Endodermal cell (in vitro differentiated cells): ENCODE data around the gene MIER2. TPM values are rescaled to one million over a fixed set of nuclear protein-coding genes. Genes with fewer than 3 reads are reported as not detected.

Experiments
- DNase-seq: peaks from one replicate; pipeline ENCODE4 v3.0.0-alpha.2; 2017
- H3K27ac ChIP-seq: 2 replicates; pipeline ENCODE4 v1.5.1; 2013; ENCODE audit warnings: mild to moderate bottlenecking, low read depth, low read length, moderate library complexity
- H3K27me3 ChIP-seq: 2 replicates; pipeline ENCODE4 v1.6.1; 2013; ENCODE audit warnings: mild to moderate bottlenecking, low read length, moderate library complexity; ENCODE audit not compliant: insufficient read depth, control insufficient read depth, poor library complexity, severe bottlenecking
- H3K36me3 ChIP-seq: 2 replicates; pipeline ENCODE4 v1.7.0; 2013; ENCODE audit warnings: mild to moderate bottlenecking, low read length, moderate library complexity; ENCODE audit not compliant: control insufficient read depth, insufficient read depth
- H3K4me1 ChIP-seq: one replicate; pipeline ENCODE4 v1.7.0; 2013; ENCODE audit warnings: low read length; ENCODE audit not compliant: control insufficient read depth, insufficient read depth
- H3K4me3 ChIP-seq: 2 replicates; pipeline ENCODE4 v1.5.1; 2013; ENCODE audit warnings: mild to moderate bottlenecking, low read length, moderate library complexity
- H3K9ac ChIP-seq: 2 replicates; pipeline ENCODE4 v1.6.1; 2013; ENCODE audit warnings: mild to moderate bottlenecking, low read length, moderate library complexity; ENCODE audit not compliant: poor library complexity, severe bottlenecking; ENCODE audit errors: extremely low read depth
- H3K9me3 ChIP-seq: 2 replicates; pipeline ENCODE4 v1.6.1; 2013; ENCODE audit warnings: mild to moderate bottlenecking, low read length, moderate library complexity; ENCODE audit not compliant: control insufficient read depth
- H3K27ac Mint-ChIP-seq: 2 replicates; pipeline ENCODE4 v1.8.0; 2020; ENCODE audit warnings: mixed read lengths
- H3K27me3 Mint-ChIP-seq: 2 replicates; pipeline ENCODE4 v1.8.0; 2021; ENCODE audit warnings: mild to moderate bottlenecking, mixed read lengths; ENCODE audit not compliant: insufficient read depth
- H3K36me3 Mint-ChIP-seq: 2 replicates; pipeline ENCODE4 v1.8.0; 2020; ENCODE audit warnings: low read depth, mixed read lengths
- H3K4me1 Mint-ChIP-seq: 2 replicates; pipeline ENCODE4 v1.8.0; 2020; ENCODE audit warnings: mixed read lengths
- H3K4me3 Mint-ChIP-seq: 2 replicates; pipeline ENCODE4 v1.8.0; 2020; ENCODE audit warnings: mild to moderate bottlenecking, moderate library complexity, mixed read lengths
- H3K9me3 Mint-ChIP-seq: 2 replicates; pipeline ENCODE4 v1.8.0; 2020; ENCODE audit warnings: mild to moderate bottlenecking, mixed read lengths
- CTCF ChIP-seq: fragments of 200-600 bp; sonication (generic); conservative IDR thresholded peaks from 2 replicates; pipeline ENCODE4 v1.5.0; 2021; ENCODE audit warnings: antibody characterized with exemption, mild to moderate bottlenecking
- WGBS, 2 experiments: methylation state at CpG; one replicate each; pipeline versions ENCODE4 v1.1.5 to v1.1.7; 2013; ENCODE audit warnings: missing lambda C conversion rate in 2 of 2, mixed read lengths in 1 of 2; ENCODE audit not compliant: insufficient coverage in 1 of 2, insufficient read length in 1 of 2; 5-methylcytosine and 5-hydroxymethylcytosine counted together
- total RNA-seq, 2 donors: library from RNA; stranded (reverse); fragmentation: NEBNext Ultra II Directional in 1 of 2; extraction: Animal tissue kit (Norgen Biotek cat#: 25700) in 1 of 2; gene quantifications; 2 replicates in 1 of 2; 3 replicates in 1 of 2; pipeline ENCODE4 v1.2.1, GENCODE V29; 2021

Gene MIER2
- total RNA-seq, 2 donors from 2014 or later: 50.5 to 51.3 TPM

DNA sequence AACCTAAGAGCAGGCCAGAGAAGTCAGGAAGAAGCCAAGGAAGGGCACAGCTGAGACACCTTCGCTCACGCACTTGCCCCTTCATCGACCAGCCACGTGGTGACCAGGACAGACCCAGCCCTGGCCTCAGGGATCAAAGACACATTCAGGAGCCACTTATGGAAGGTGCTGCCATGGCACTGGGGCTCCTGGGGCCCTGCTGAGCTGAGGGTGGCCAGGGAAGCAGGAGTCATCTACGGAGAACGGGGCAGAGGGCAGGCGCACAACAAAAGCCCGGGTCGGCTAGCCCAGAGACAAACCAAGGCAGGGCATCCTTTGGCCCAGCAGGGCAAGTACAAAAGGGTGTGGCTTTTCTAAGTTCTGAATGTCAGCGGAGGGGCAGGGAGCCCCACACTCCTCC, 55.7 kb downstream of the MIER2 start:
- peaks cover 4% of the 10 kb centered on the region for H3K4me1 ChIP-seq
- H3K9ac ChIP-seq: no peak overlapping the region
- peaks cover 18% of the 10 kb centered on the region for H3K36me3 Mint-ChIP-seq
- H3K27me3 ChIP-seq: peaks cover under 1% of the 10 kb centered on the region
- peaks cover 23% of the 10 kb centered on the region for H3K27me3 Mint-ChIP-seq
- peaks cover 6% of the 10 kb centered on the region for H3K36me3 ChIP-seq
- H3K27ac Mint-ChIP-seq: peak overlapping the region; percentile 74
- H3K4me3 ChIP-seq: no peak overlapping the region
- H3K27ac ChIP-seq: no peak overlapping the region
- WGBS, 2 experiments: 90 to 97% methylated on average over 9 to 10 of the region's 10 CpGs
- no peak overlapping the region for H3K4me3 Mint-ChIP-seq
- H3K9me3 ChIP-seq: no peaks in the 10 kb centered on the region
- peak; percentile 48 for DNase-seq
- no peaks in the 10 kb centered on the region for H3K9me3 Mint-ChIP-seq
- no peak for TF ChIP-seq CTCF
- H3K4me1 Mint-ChIP-seq: peaks cover 22% of the 10 kb centered on the region

DNA sequence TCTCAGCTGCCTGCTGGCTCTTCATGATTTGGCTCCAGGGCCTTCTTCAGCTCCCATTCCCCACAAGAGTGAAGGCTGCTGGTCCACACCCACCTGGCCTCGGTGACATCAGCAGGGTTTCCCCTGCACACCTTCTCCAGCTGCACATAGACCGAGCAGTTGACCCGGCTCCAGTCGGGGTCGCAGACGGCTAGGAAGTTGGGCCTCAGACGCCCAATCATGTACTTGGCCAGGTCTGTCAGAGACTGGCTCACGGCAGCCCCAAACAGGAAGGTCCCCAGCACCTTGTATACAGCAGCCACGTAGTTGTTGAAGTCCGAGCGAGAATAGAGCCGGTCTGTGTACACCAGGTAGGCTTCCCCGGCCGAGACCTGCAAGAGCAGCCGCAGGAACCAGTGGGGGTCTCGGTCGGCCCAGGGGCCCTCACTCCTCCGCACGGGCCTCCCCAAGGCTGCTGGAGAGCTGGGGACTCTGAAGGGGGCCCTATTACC, 57.2 kb downstream of the MIER2 start:
- no peak overlapping the region for H3K9ac ChIP-seq
- H3K9me3 ChIP-seq: no peaks in the 10 kb centered on the region
- Mint-ChIP-seq H3K27me3 (peaks cover 9% of the 10 kb centered on the region), H3K9me3 (no peaks in the 10 kb centered on the region), H3K4me1 (peaks cover 22% of the 10 kb centered on the region), H3K4me3 (no peak overlapping the region), H3K27ac (no peak overlapping the region), H3K36me3 (peaks cover 31% of the 10 kb centered on the region)
- H3K4me1 ChIP-seq: peaks cover 4% of the 10 kb centered on the region
- no peak for TF ChIP-seq CTCF
- H3K27ac ChIP-seq: no peak overlapping the region
- DNase-seq: peak; percentile 37
- 92 to 96% methylated on average over 17 to 19 of the region's 19 CpGs for WGBS, 2 experiments
- H3K36me3 ChIP-seq: peaks cover 6% of the 10 kb centered on the region
- H3K4me3 ChIP-seq: no peak overlapping the region
- no peaks in the 10 kb centered on the region for H3K27me3 ChIP-seq

DNA sequence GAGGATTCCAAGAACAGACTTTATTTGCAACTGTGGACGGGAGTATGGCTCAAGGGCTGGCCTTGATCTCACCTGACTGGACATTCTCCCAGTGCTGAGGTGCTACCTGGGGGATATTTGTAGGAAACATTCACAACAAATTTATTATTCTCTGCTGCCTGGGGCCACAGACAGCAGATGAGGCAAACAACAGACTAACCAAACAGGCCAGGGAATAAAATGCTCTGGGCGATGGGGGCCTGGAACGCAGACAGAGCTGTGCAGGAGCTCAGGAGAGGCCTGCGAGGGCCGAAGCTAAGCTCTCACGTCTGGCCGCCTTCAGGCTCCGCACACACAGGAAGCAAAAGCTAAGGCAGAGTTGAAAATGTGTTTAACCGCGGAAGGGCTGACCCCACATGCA, 61.2 kb downstream of the MIER2 start:
- no peaks in the 10 kb centered on the region for H3K9me3 ChIP-seq
- H3K27ac ChIP-seq: no peak overlapping the region
- no peak for TF ChIP-seq CTCF
- H3K27ac Mint-ChIP-seq: no peak overlapping the region
- H3K4me1 Mint-ChIP-seq: peaks cover 17% of the 10 kb centered on the region
- no peak overlapping the region for H3K9ac ChIP-seq
- H3K36me3 Mint-ChIP-seq: peaks cover 54% of the 10 kb centered on the region
- WGBS, 2 experiments: 95% methylated on average over 5 to 10 of the region's 10 CpGs
- H3K27me3 ChIP-seq: no peaks in the 10 kb centered on the region
- H3K4me3 ChIP-seq: no peak overlapping the region
- H3K4me1 ChIP-seq: no peaks in the 10 kb centered on the region
- peaks cover 6% of the 10 kb centered on the region for H3K36me3 ChIP-seq
- H3K9me3 Mint-ChIP-seq: no peaks in the 10 kb centered on the region
- H3K27me3 Mint-ChIP-seq: no peaks in the 10 kb centered on the region
- H3K4me3 Mint-ChIP-seq: no peak overlapping the region
- DNase-seq: no peak
